H9 (cell line): ENCODE measurements around the gene VAV2. TPM values are rescaled to one million over a fixed set of nuclear protein-coding genes. Genes with fewer than 3 reads are reported as not detected.
A peak's percentile ranks its signal among the peaks of the same experiment; 100 is the strongest.

ENCODE experiments used
- DNase-seq: peaks from one replicate; pipeline ENCODE4 v3.0.0-alpha.2; 2017
- H2AFZ ChIP-seq: one replicate; pipeline ENCODE4 v1.6.1; 2013; ENCODE audit warnings: mild to moderate bottlenecking, low read length, control low read depth, moderate library complexity
- H2AK5ac ChIP-seq: 2 replicates; pipeline ENCODE4 v1.6.1; 2013; ENCODE audit warnings: low read length, control low read depth, mixed read lengths; ENCODE audit not compliant: insufficient read length
- H2BK120ac ChIP-seq: one replicate; pipeline ENCODE4 v1.6.1; 2013; ENCODE audit warnings: low read depth, mild to moderate bottlenecking, low read length, control low read depth, inconsistent platforms; ENCODE audit not compliant: poor library complexity, severe bottlenecking
- H2BK12ac ChIP-seq: 2 replicates; pipeline ENCODE4 v1.6.1; 2013; ENCODE audit warnings: low read length, control low read depth, mixed read lengths, low read depth; ENCODE audit not compliant: insufficient read length
- H2BK15ac ChIP-seq: 2 replicates; pipeline ENCODE4 v1.6.1; 2013; ENCODE audit warnings: low read depth, low read length, control low read depth
- H2BK20ac ChIP-seq: one replicate; pipeline ENCODE4 v1.6.1; 2013; ENCODE audit warnings: low read depth, mild to moderate bottlenecking, low read length, control low read depth, inconsistent platforms; ENCODE audit not compliant: poor library complexity, severe bottlenecking
- H2BK5ac ChIP-seq: 2 replicates; pipeline ENCODE4 v1.6.1; 2013; ENCODE audit warnings: low read length, control low read depth, mixed read lengths; ENCODE audit not compliant: insufficient read length
- H3K14ac ChIP-seq: 2 replicates; pipeline ENCODE4 v1.6.1; 2013; ENCODE audit warnings: low read length, control low read depth; ENCODE audit not compliant: insufficient read depth
- H3K18ac ChIP-seq: 2 replicates; pipeline ENCODE4 v1.6.1; 2013; ENCODE audit warnings: low read depth, mild to moderate bottlenecking, mixed read lengths, low read length, control low read depth; ENCODE audit not compliant: insufficient read length
- H3K23ac ChIP-seq: 2 replicates; pipeline ENCODE4 v1.6.1; 2013; ENCODE audit warnings: low read length, control low read depth, mixed read lengths, low read depth; ENCODE audit not compliant: insufficient read length
- H3K23me2 ChIP-seq: 2 replicates; pipeline ENCODE4 v1.6.1; 2013; ENCODE audit warnings: low read depth, mild to moderate bottlenecking, mixed read lengths, low read length, control low read depth; ENCODE audit not compliant: insufficient read length, poor library complexity, severe bottlenecking
- H3K27ac ChIP-seq: 2 replicates; pipeline ENCODE4 v1.5.1; 2013; ENCODE audit warnings: low read length, control low read depth, mixed read lengths, low read depth; ENCODE audit not compliant: insufficient read length
- H3K27me3 ChIP-seq: 2 replicates; pipeline ENCODE4 v1.6.1; 2013; ENCODE audit warnings: low read length, control low read depth, inconsistent platforms; ENCODE audit not compliant: insufficient read depth
- H3K4ac ChIP-seq: 2 replicates; pipeline ENCODE4 v1.6.1; 2013; ENCODE audit warnings: low read depth, mild to moderate bottlenecking, control low read depth, inconsistent platforms, low read length, moderate library complexity
- H3K4me1 ChIP-seq: 2 replicates; pipeline ENCODE4 v1.6.1; 2013; ENCODE audit warnings: low read length, control low read depth, inconsistent platforms; ENCODE audit not compliant: insufficient read depth
- H3K4me2 ChIP-seq: 2 replicates; pipeline ENCODE4 v1.6.1; 2013; ENCODE audit warnings: low read length, control low read depth, mixed read lengths; ENCODE audit not compliant: insufficient read length, insufficient read depth
- H3K56ac ChIP-seq: 2 replicates; pipeline ENCODE4 v1.6.1; 2013; ENCODE audit warnings: low read depth, mild to moderate bottlenecking, mixed read lengths, low read length, control low read depth; ENCODE audit not compliant: insufficient read length
- H3K79me1 ChIP-seq: 2 replicates; pipeline ENCODE4 v1.6.1; 2013; ENCODE audit warnings: low read depth, mild to moderate bottlenecking, moderate library complexity, low read length, control low read depth, inconsistent platforms; ENCODE audit not compliant: insufficient read depth, poor library complexity, severe bottlenecking
- H3K79me2 ChIP-seq: 2 replicates; pipeline ENCODE4 v1.6.1; 2013; ENCODE audit warnings: low read length, control low read depth, inconsistent platforms; ENCODE audit not compliant: insufficient read depth
- H3K9ac ChIP-seq: 2 replicates; pipeline ENCODE4 v1.6.1; 2013; ENCODE audit warnings: low read length, control low read depth, mixed read lengths; ENCODE audit not compliant: insufficient read length; ENCODE audit errors: extremely low read depth
- H3K9me3 ChIP-seq: one replicate; pipeline ENCODE4 v1.6.1; 2013; ENCODE audit warnings: low read depth, low read length, inconsistent platforms; ENCODE audit not compliant: control insufficient read depth
- H3T11ph ChIP-seq: one replicate; pipeline ENCODE4 v1.6.1; 2013; ENCODE audit warnings: mild to moderate bottlenecking, low read length, control low read depth, inconsistent platforms
- H4K20me1 ChIP-seq: one replicate; pipeline ENCODE4 v1.6.1; 2013; ENCODE audit not compliant: control insufficient read depth, insufficient read length, insufficient read depth
- H4K5ac ChIP-seq: 2 replicates; pipeline ENCODE4 v1.6.1; 2013; ENCODE audit warnings: low read depth, mild to moderate bottlenecking, mixed read lengths, low read length, control low read depth; ENCODE audit not compliant: insufficient read length
- H4K8ac ChIP-seq: replicated peaks from 2 replicates; pipeline ENCODE4 v1.6.1; 2013; ENCODE audit warnings: low read length, control low read depth, mixed read lengths, low read depth; ENCODE audit not compliant: insufficient read length
- H4K91ac ChIP-seq: 2 replicates; pipeline ENCODE4 v1.6.1; 2013; ENCODE audit warnings: low read depth, mild to moderate bottlenecking, moderate library complexity, mixed read lengths, low read length, control low read depth; ENCODE audit not compliant: insufficient read length
- H3K27ac Mint-ChIP-seq, 3 experiments: 2 replicates in 2 of 3; 3 replicates in 1 of 3; pipeline ENCODE4 v1.8.0; 2020 to 2021; ENCODE audit warnings: mixed read lengths in 3 of 3, mild to moderate bottlenecking in 1 of 3, moderate library complexity in 1 of 3
- H3K27me3 Mint-ChIP-seq: 2 replicates; pipeline ENCODE4 v1.8.0; 2021; ENCODE audit warnings: low read depth, mild to moderate bottlenecking, moderate library complexity, mixed read lengths
- H3K36me3 Mint-ChIP-seq, 3 experiments: 2 replicates in 2 of 3; 3 replicates in 1 of 3; pipeline ENCODE4 v1.8.0; 2020 to 2021; ENCODE audit warnings: low read depth in 3 of 3, mixed read lengths in 3 of 3; ENCODE audit not compliant: insufficient read depth in 1 of 3
- H3K4me1 Mint-ChIP-seq, 2 experiments: 2 replicates each; pipeline ENCODE4 v1.8.0; 2020; ENCODE audit warnings: mixed read lengths in 2 of 2
- H3K4me3 Mint-ChIP-seq, 2 experiments: 2 replicates in 1 of 2; 3 replicates in 1 of 2; pipeline ENCODE4 v1.8.0; 2020 to 2021; ENCODE audit warnings: mild to moderate bottlenecking in 2 of 2, mixed read lengths in 2 of 2, moderate library complexity in 1 of 2
- H3K9me3 Mint-ChIP-seq, 2 experiments: 2 replicates in 1 of 2; 3 replicates in 1 of 2; pipeline ENCODE4 v1.8.0; 2020; ENCODE audit warnings: mild to moderate bottlenecking in 2 of 2, mixed read lengths in 2 of 2, moderate library complexity in 1 of 2
- WGBS: extraction: QIAGEN DNeasy Blood & Tissue Kit; methylation state at CpG from one replicate; pipeline ENCODE4 v1.1.7; 2013; ENCODE audit warnings: missing lambda C conversion rate, low lambda C conversion rate, mixed read lengths; ENCODE audit not compliant: insufficient read length; ENCODE audit errors: extremely low coverage; 5-methylcytosine and 5-hydroxymethylcytosine counted together
- total RNA-seq: library from RNA; stranded (reverse); gene quantifications from 2 replicates; pipeline ENCODE4 v1.2.1, GENCODE V29; 2021
- TF ChIP-seq, protein P1 (sequence below): fragments of 200-600 bp; sonication (generic); conservative IDR thresholded peaks from 3 replicates; pipeline ENCODE4 v1.8.0; 2021; ENCODE audit warnings: antibody characterized with exemption, mild to moderate bottlenecking

Gene VAV2
- total RNA-seq, 1 experiment from 2014 or later, result 58.7 TPM

- Histone ChIP-seq H2BK120ac (no peak overlapping the region), H3K23me2 (no peaks in the 10 kb centered on the region), H2BK15ac (no peak overlapping the region), H4K8ac (no peak overlapping the region), H3K18ac (no peak overlapping the region), H2AFZ (no peak overlapping the region), H2BK12ac (no peak overlapping the region), H4K20me1 (peaks cover 7% of the 10 kb centered on the region), H2BK20ac (no peak overlapping the region), H3K23ac (no peak overlapping the region), H3K9ac (no peak overlapping the region), H3K56ac (no peak overlapping the region), H3K4me1 (no peaks in the 10 kb centered on the region; the same call in 1 of the 2 replicates), H3K79me2 (peaks cover 4% of the 10 kb centered on the region; the same call in 1 of the 2 replicates), H3T11ph (no peak overlapping the region), H4K91ac (no peak overlapping the region), H3K27me3 (no peaks in the 10 kb centered on the region), H3K79me1 (peaks cover 3% of the 10 kb centered on the region), H4K5ac (no peak overlapping the region), H3K4me2 (no peak overlapping the region), H3K4ac (no peak overlapping the region), H3K27ac (no peak overlapping the region), H2AK5ac (no peak overlapping the region), H2BK5ac (no peak overlapping the region), H3K14ac (no peak overlapping the region; the same call in 1 of the 2 replicates), H3K9me3 (no peaks in the 10 kb centered on the region)
- no peak overlapping the region for H3K4me3 Mint-ChIP-seq
- H3K27ac Mint-ChIP-seq, result 0 out of 7 replicates have a peak overlapping the region, but pooled peaks of 1 of the 3 experiments have one; percentile 23
- no peaks in the 10 kb centered on the region for H3K9me3 Mint-ChIP-seq
- no peak for DNase-seq
- peaks cover 2 to 16% (median 4%) of the 10 kb centered on the region in 3 experiments; a peak in 4 of 7 replicates for H3K36me3 Mint-ChIP-seq
- no peaks in the 10 kb centered on the region for H3K27me3 Mint-ChIP-seq
- H3K4me1 Mint-ChIP-seq, result peaks cover 22 to 27% of the 10 kb centered on the region in 2 experiments
- no CpG with 5 or more reads among the region's 30 CpGs for WGBS
- TF ChIP-seq, protein P1, sequence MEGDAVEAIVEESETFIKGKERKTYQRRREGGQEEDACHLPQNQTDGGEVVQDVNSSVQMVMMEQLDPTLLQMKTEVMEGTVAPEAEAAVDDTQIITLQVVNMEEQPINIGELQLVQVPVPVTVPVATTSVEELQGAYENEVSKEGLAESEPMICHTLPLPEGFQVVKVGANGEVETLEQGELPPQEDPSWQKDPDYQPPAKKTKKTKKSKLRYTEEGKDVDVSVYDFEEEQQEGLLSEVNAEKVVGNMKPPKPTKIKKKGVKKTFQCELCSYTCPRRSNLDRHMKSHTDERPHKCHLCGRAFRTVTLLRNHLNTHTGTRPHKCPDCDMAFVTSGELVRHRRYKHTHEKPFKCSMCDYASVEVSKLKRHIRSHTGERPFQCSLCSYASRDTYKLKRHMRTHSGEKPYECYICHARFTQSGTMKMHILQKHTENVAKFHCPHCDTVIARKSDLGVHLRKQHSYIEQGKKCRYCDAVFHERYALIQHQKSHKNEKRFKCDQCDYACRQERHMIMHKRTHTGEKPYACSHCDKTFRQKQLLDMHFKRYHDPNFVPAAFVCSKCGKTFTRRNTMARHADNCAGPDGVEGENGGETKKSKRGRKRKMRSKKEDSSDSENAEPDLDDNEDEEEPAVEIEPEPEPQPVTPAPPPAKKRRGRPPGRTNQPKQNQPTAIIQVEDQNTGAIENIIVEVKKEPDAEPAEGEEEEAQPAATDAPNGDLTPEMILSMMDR, result no peak
Observed at GRCh38 chr9:133943781-133944745, 48.1 kb downstream of the VAV2 start.
